Endodermal cell (in vitro differentiated cells): ENCODE data around the gene EML1. TPM values are rescaled to one million over a fixed set of nuclear protein-coding genes. Genes with fewer than 3 reads are reported as not detected.

Experiments used
- DNase-seq: peaks from one replicate; pipeline ENCODE4 v3.0.0-alpha.2; 2017
- H3K27ac ChIP-seq: 2 replicates; pipeline ENCODE4 v1.5.1; 2013; ENCODE audit warnings: mild to moderate bottlenecking, low read depth, low read length, moderate library complexity
- H3K27me3 ChIP-seq: 2 replicates; pipeline ENCODE4 v1.6.1; 2013; ENCODE audit warnings: mild to moderate bottlenecking, low read length, moderate library complexity; ENCODE audit not compliant: insufficient read depth, control insufficient read depth, poor library complexity, severe bottlenecking
- H3K36me3 ChIP-seq: 2 replicates; pipeline ENCODE4 v1.7.0; 2013; ENCODE audit warnings: mild to moderate bottlenecking, low read length, moderate library complexity; ENCODE audit not compliant: control insufficient read depth, insufficient read depth
- H3K4me1 ChIP-seq: one replicate; pipeline ENCODE4 v1.7.0; 2013; ENCODE audit warnings: low read length; ENCODE audit not compliant: control insufficient read depth, insufficient read depth
- H3K4me3 ChIP-seq: 2 replicates; pipeline ENCODE4 v1.5.1; 2013; ENCODE audit warnings: mild to moderate bottlenecking, low read length, moderate library complexity
- H3K9ac ChIP-seq: 2 replicates; pipeline ENCODE4 v1.6.1; 2013; ENCODE audit warnings: mild to moderate bottlenecking, low read length, moderate library complexity; ENCODE audit not compliant: poor library complexity, severe bottlenecking; ENCODE audit errors: extremely low read depth
- H3K9me3 ChIP-seq: 2 replicates; pipeline ENCODE4 v1.6.1; 2013; ENCODE audit warnings: mild to moderate bottlenecking, low read length, moderate library complexity; ENCODE audit not compliant: control insufficient read depth
- H3K27ac Mint-ChIP-seq: 2 replicates; pipeline ENCODE4 v1.8.0; 2020; ENCODE audit warnings: mixed read lengths
- H3K27me3 Mint-ChIP-seq: 2 replicates; pipeline ENCODE4 v1.8.0; 2021; ENCODE audit warnings: mild to moderate bottlenecking, mixed read lengths; ENCODE audit not compliant: insufficient read depth
- H3K36me3 Mint-ChIP-seq: 2 replicates; pipeline ENCODE4 v1.8.0; 2020; ENCODE audit warnings: low read depth, mixed read lengths
- H3K4me1 Mint-ChIP-seq: 2 replicates; pipeline ENCODE4 v1.8.0; 2020; ENCODE audit warnings: mixed read lengths
- H3K4me3 Mint-ChIP-seq: 2 replicates; pipeline ENCODE4 v1.8.0; 2020; ENCODE audit warnings: mild to moderate bottlenecking, moderate library complexity, mixed read lengths
- H3K9me3 Mint-ChIP-seq: 2 replicates; pipeline ENCODE4 v1.8.0; 2020; ENCODE audit warnings: mild to moderate bottlenecking, mixed read lengths
- WGBS, 2 experiments: methylation state at CpG; one replicate each; pipeline versions ENCODE4 v1.1.5 to v1.1.7; 2013; ENCODE audit warnings: missing lambda C conversion rate in 2 of 2, mixed read lengths in 1 of 2; ENCODE audit not compliant: insufficient coverage in 1 of 2, insufficient read length in 1 of 2; 5-methylcytosine and 5-hydroxymethylcytosine counted together
- total RNA-seq, 2 donors: library from RNA; stranded (reverse); fragmentation: NEBNext Ultra II Directional in 1 of 2; extraction: Animal tissue kit (Norgen Biotek cat#: 25700) in 1 of 2; gene quantifications; 2 replicates in 1 of 2; 3 replicates in 1 of 2; pipeline ENCODE4 v1.2.1, GENCODE V29; 2021
- TF ChIP-seq, protein P1 (sequence below): fragments of 200-600 bp; sonication (generic); conservative IDR thresholded peaks from 2 replicates; pipeline ENCODE4 v1.5.0; 2021; ENCODE audit warnings: antibody characterized with exemption, mild to moderate bottlenecking

The EML1 gene
- total RNA-seq, 2 donors from 2014 or later = 25.0 to 31.4 TPM

DNA sequence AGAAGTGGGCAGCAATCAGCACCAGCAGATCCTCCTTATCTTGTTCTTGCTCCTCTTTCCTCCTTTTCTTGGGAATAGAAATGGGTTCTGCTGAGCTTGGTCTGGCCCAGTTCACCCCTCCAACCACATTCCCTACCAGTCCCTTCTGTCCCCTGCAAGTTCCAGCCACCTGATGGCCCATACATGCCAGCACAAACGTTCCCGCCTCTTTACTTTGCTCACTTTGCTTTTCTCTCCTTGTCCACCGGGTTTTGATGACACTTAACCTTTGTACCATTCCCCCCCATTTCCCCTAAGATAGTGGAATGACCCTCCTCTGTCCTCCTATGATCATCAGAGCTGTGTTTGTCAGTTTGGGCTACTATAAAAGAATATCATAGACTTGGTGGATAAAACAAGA lies 23.4 kb upstream of the EML1 start:
- H3K27ac Mint-ChIP-seq = no peak overlapping the region
- peaks cover 22% of the 10 kb centered on the region for H3K27me3 Mint-ChIP-seq
- TF ChIP-seq, protein P1, sequence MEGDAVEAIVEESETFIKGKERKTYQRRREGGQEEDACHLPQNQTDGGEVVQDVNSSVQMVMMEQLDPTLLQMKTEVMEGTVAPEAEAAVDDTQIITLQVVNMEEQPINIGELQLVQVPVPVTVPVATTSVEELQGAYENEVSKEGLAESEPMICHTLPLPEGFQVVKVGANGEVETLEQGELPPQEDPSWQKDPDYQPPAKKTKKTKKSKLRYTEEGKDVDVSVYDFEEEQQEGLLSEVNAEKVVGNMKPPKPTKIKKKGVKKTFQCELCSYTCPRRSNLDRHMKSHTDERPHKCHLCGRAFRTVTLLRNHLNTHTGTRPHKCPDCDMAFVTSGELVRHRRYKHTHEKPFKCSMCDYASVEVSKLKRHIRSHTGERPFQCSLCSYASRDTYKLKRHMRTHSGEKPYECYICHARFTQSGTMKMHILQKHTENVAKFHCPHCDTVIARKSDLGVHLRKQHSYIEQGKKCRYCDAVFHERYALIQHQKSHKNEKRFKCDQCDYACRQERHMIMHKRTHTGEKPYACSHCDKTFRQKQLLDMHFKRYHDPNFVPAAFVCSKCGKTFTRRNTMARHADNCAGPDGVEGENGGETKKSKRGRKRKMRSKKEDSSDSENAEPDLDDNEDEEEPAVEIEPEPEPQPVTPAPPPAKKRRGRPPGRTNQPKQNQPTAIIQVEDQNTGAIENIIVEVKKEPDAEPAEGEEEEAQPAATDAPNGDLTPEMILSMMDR = no peak
- Histone ChIP-seq H3K36me3 (no peaks in the 10 kb centered on the region), H3K4me3 (no peak overlapping the region), H3K9ac (no peak overlapping the region), H3K27me3 (no peaks in the 10 kb centered on the region), H3K4me1 (no peaks in the 10 kb centered on the region), H3K27ac (no peak overlapping the region), H3K9me3 (no peaks in the 10 kb centered on the region)
- H3K36me3 Mint-ChIP-seq = no peaks in the 10 kb centered on the region
- 86 to 100% methylated on average over 2 to 3 of the region's 3 CpGs for WGBS, 2 experiments
- peaks cover 8% of the 10 kb centered on the region for H3K4me1 Mint-ChIP-seq
- H3K9me3 Mint-ChIP-seq = no peaks in the 10 kb centered on the region
- no peak overlapping the region for H3K4me3 Mint-ChIP-seq
- peak; percentile 26 for DNase-seq

DNA sequence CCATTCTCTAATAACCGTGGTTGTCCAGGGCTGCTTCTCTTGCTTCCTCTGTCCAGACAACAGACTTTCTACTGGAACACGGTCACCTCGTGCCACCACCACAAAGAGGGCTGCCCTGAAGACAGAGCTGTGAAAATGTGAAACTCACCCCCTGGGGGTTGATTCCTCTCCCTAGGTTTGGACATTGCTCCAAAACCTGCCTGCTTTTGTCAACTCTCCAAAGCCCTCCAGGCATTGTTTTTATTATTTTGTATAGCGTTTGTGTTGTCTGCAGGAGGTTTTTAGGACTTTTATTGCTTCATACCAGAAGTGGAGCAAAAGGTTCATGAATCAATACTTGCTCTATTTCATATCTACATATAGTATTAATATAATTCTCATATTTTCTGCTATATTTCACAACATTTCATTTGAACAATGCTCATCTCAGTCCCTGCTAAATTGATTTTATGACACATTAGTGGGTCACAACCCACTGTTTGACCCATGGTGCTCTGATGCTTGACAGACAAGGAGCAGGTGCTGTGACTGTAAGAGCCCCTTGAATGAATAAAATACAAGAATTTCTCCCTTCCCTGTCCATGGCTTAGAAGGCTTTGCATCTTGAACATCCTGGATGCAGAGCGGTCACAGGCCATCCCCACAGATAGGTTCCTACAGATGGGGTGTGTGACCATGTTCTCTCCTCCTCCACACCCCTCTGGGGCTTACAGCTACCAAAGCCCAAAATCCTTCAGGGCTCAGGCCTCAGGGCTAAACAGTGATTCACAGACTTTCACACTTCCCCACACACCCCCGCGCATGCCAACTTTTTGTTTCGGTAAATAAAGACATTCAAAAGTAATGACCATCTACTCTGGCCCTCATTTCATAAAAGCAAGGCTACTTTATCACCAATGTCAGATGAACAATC lies 20.6 kb upstream of the EML1 start:
- WGBS, 2 experiments = 81 to 86% methylated on average over 6 to 7 of the region's 8 CpGs
- H3K4me1 ChIP-seq = no peaks in the 10 kb centered on the region
- H3K9ac ChIP-seq = no peak overlapping the region
- H3K9me3 Mint-ChIP-seq = no peaks in the 10 kb centered on the region
- no peak overlapping the region for H3K4me3 ChIP-seq
- H3K27me3 ChIP-seq = no peaks in the 10 kb centered on the region
- H3K4me1 Mint-ChIP-seq = peaks cover 8% of the 10 kb centered on the region
- no peaks in the 10 kb centered on the region for H3K9me3 ChIP-seq
- TF ChIP-seq, protein P1 = no peak
- H3K4me3 Mint-ChIP-seq = no peak overlapping the region
- no peak overlapping the region for H3K27ac ChIP-seq
- peaks cover 30% of the 10 kb centered on the region for H3K27me3 Mint-ChIP-seq
- no peaks in the 10 kb centered on the region for H3K36me3 Mint-ChIP-seq
- H3K36me3 ChIP-seq = no peaks in the 10 kb centered on the region
- DNase-seq = peak; percentile 41
- no peak overlapping the region for H3K27ac Mint-ChIP-seq

DNA sequence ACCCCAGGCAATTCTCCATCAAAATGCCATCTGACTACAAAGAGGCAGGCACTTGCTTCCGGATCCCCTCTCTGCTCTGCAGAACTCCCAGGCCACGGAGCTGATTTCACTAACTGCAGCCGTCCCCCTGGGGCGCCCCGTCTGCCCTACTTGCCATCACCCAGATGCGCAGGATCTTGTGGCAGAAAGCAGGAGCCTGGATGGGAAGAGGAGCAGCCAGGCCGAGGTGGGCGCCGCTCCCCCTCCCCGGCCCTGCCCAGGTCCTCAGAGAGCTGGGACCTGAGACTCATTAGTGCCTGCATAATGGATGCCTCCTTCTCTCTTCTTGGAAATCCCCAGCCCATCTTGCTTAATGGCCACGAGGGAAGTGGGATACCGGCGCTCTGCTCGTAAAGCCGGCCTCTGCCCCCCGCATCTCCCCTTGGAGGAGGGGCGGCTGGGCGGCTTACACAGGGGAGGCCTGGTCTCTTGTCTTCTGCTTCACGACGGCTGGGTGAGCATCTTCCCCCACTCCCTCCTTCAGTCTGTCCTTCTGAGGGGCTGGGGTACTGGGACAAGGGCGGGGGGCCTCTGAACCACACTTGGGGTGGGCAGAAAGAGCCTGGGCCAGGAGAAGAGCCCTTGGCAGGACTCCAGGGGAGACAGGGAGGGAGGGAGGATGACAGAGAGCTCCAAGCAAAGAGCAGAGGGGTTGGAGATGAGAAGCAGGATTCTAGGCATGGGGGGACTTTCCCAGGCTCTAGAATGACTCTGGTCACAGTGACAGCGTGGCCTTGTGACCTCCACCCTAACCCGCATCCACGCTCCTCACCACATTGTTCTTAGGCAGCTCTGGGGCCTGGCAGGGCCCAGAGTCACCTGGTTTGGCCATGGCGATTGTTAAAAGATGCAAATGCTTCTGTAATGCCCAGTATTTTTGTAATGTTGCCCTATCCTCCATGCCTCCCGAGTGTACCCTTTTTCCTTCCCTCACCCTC lies 19.4 kb upstream of the EML1 start:
- peak; percentile 60 for DNase-seq
- peaks cover 11% of the 10 kb centered on the region for H3K9me3 ChIP-seq
- no peak overlapping the region for H3K4me3 Mint-ChIP-seq
- 75 to 80% methylated on average over 12 to 26 of the region's 26 CpGs for WGBS, 2 experiments
- H3K27me3 ChIP-seq = no peaks in the 10 kb centered on the region
- TF ChIP-seq, protein P1 = no peak
- no peak overlapping the region for H3K9ac ChIP-seq
- peaks cover 7% of the 10 kb centered on the region for H3K9me3 Mint-ChIP-seq
- no peaks in the 10 kb centered on the region for H3K36me3 ChIP-seq
- peaks cover 26% of the 10 kb centered on the region for H3K27me3 Mint-ChIP-seq
- H3K4me3 ChIP-seq = no peak overlapping the region
- no peaks in the 10 kb centered on the region for H3K4me1 ChIP-seq
- H3K27ac ChIP-seq = peak overlapping the region; percentile 70
- H3K36me3 Mint-ChIP-seq = no peaks in the 10 kb centered on the region
- peaks cover 8% of the 10 kb centered on the region for H3K4me1 Mint-ChIP-seq
- H3K27ac Mint-ChIP-seq = no peak overlapping the region
